CD4-positive, alpha-beta memory T cell (primary cell): Measurements from ENCODE around the gene C1orf56. TPM values are rescaled to one million over a fixed set of nuclear protein-coding genes. Genes with fewer than 3 reads are reported as not detected.

Experiments used
- CTCF ChIA-PET: fragments of 350-600 bp; sonication (Branson Sonifier 250); formaldehyde crosslinking; loops from one replicate; lab custom pipeline; 2021; ENCODE audit warnings: inconsistent platforms; ENCODE audit not compliant: partially characterized antibody; lab: Charles Lee
- POLR2A ChIA-PET: fragments of 350-600 bp; sonication (Branson Sonifier 250); formaldehyde crosslinking; loops from one replicate; lab custom pipeline; 2021; ENCODE audit not compliant: partially characterized antibody; lab: Charles Lee
- DNase-seq, 5 donors: peaks; one replicate each; pipeline versions ENCODE4 v3.0.0 to v3.0.0-alpha.2; 2020 to 2022; ENCODE audit warnings: mixed read lengths in 1 of 5
- H3K27ac ChIP-seq: one replicate; pipeline ENCODE4 v1.7.0; 2013; ENCODE audit warnings: low read depth, low read length
- H3K27me3 ChIP-seq: 2 replicates; pipeline ENCODE4 v1.7.0; 2013; ENCODE audit warnings: mild to moderate bottlenecking, low read length, moderate library complexity; ENCODE audit not compliant: insufficient read depth
- H3K36me3 ChIP-seq: 2 replicates; pipeline ENCODE4 v1.7.0; 2013; ENCODE audit warnings: mild to moderate bottlenecking, low read length, moderate library complexity; ENCODE audit not compliant: insufficient read depth
- H3K4me1 ChIP-seq: 2 replicates; pipeline ENCODE4 v1.7.0; 2013; ENCODE audit warnings: mild to moderate bottlenecking, low read length, moderate library complexity; ENCODE audit not compliant: insufficient read depth
- H3K4me3 ChIP-seq, 2 donors: one replicate each; pipeline ENCODE4 v1.7.0; 2013; ENCODE audit warnings: low read length in 2 of 2, mild to moderate bottlenecking in 1 of 2
- H3K9me3 ChIP-seq, 2 donors: one replicate each; pipeline ENCODE4 v1.7.0; 2013; ENCODE audit warnings: low read length in 2 of 2, control low read depth in 1 of 2; ENCODE audit not compliant: control insufficient read depth in 1 of 2
- H3K27ac Mint-ChIP-seq, 7 donors: one replicate each; pipeline ENCODE4 v1.8.0; 2020 to 2021; ENCODE audit warnings: mixed read lengths in 7 of 7, mild to moderate bottlenecking in 6 of 7, inconsistent platforms in 3 of 7, moderate library complexity in 3 of 7
- H3K27me3 Mint-ChIP-seq, 2 donors: one replicate each; pipeline ENCODE4 v1.8.0; 2020 to 2021; ENCODE audit warnings: mixed read lengths in 2 of 2
- H3K36me3 Mint-ChIP-seq, 2 donors: one replicate each; pipeline ENCODE4 v1.8.0; 2020 to 2021; ENCODE audit warnings: mixed read lengths in 2 of 2, inconsistent platforms in 1 of 2, mild to moderate bottlenecking in 1 of 2
- H3K4me1 Mint-ChIP-seq, 4 donors: one replicate each; pipeline ENCODE4 v1.8.0; 2020 to 2021; ENCODE audit warnings: mixed read lengths in 4 of 4, mild to moderate bottlenecking in 1 of 4
- H3K4me3 Mint-ChIP-seq, 8 donors: one replicate each; pipeline ENCODE4 v1.8.0; 2020 to 2021; ENCODE audit warnings: mixed read lengths in 8 of 8, mild to moderate bottlenecking in 7 of 8, moderate library complexity in 6 of 8, inconsistent platforms in 3 of 8
- H3K9me3 Mint-ChIP-seq, 8 donors: one replicate each; pipeline ENCODE4 v1.8.0; 2020 to 2021; ENCODE audit warnings: mixed read lengths in 8 of 8, mild to moderate bottlenecking in 5 of 8, inconsistent platforms in 3 of 8, moderate library complexity in 1 of 8
- intact Hi-C: fragments of 100-400 bp; cut with micrococcal nuclease; formaldehyde crosslinking; loops from one replicate; pipeline ENCODE4 v1.15.1; 2023
- polyA plus RNA-seq, 2 donors: library from polyadenylated mRNA; unstranded; fragments of 300-500 nt; fragmentation: Illumina TruSeq; gene quantifications; one replicate each; pipeline ENCODE4 v1.2.3, GENCODE V29; 2021
- total RNA-seq, 2 experiments: library from RNA; stranded (reverse); gene quantifications; one replicate each; pipeline ENCODE4 v1.2.3, GENCODE V29; 2021

The C1orf56 gene
- total and polyA plus RNA-seq, 4 experiments from 2014 or later: 1.4 to 3.6 (median 3.0) TPM

- Mint-ChIP-seq H3K4me3 (no peak overlapping the region), H3K4me1 (peaks cover 28 to 54% (median 40%) of the 10 kb centered on the region in 4 donors), H3K36me3 (peaks cover 9 to 25% of the 10 kb centered on the region in 2 donors), H3K9me3 (no peaks in the 10 kb centered on the region), H3K27ac (peak overlapping the region in 1 of 7 donors; percentile 43), H3K27me3 (no peaks in the 10 kb centered on the region)
- ChIA-PET POLR2A (interaction anchor here (0.6 to 1.0 kb wide), 3 partner anchors 40 to 442 kb away, joined by 3 read pairs; partner anchors contain the start of gene TNFAIP8L2), CTCF (interaction anchor here (1.6 to 4.9 kb wide), 3 partner anchors 12 to 142 kb away, joined by 5 to 18 read pairs (median 8); no protein-coding TSS in a partner anchor)
- Histone ChIP-seq H3K4me3 (no peak overlapping the region), H3K27ac (no peak overlapping the region), H3K9me3 (no peaks in the 10 kb centered on the region), H3K27me3 (no peaks in the 10 kb centered on the region), H3K36me3 (no peaks in the 10 kb centered on the region), H3K4me1 (peaks cover 25% of the 10 kb centered on the region)
- no peak for DNase-seq
- intact Hi-C loops: no loop called here
Measured at GRCh38 chr1:151012684-151013471, 34.7 kb upstream of the C1orf56 start.

DNA sequence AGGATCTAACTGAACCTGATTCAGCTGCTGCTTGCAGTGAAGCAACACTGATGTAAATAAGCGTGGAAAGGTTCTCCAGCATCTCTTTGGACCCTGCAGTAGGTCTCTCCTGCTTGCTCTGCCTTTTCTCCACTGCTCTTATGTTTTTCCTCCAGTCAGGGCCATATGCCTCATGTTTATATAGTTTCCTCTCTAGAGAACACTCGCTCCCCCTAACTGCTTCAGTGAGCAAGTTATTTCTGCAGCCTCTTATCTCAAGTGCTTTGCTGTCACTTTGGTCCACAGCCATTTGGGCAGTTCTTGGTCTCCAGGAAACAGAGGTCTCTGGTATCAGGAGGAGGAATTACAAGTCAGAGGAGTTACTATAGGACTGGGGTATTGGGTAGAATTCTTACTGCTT lies 34.0 kb upstream of the C1orf56 start:
- Mint-ChIP-seq H3K27me3 (no peaks in the 10 kb centered on the region), H3K36me3 (peaks cover 15 to 28% of the 10 kb centered on the region in 2 donors), H3K4me3 (no peak overlapping the region), H3K4me1 (peaks cover 25 to 48% (median 36%) of the 10 kb centered on the region in 4 donors), H3K27ac (peak overlapping the region in 3 of 7 donors; percentile 41 to 72 (median 43)), H3K9me3 (no peaks in the 10 kb centered on the region)
- CTCF ChIA-PET: interaction anchor here (0.6 to 2.9 kb wide), 2 partner anchors 18 to 399 kb away, joined by 3 to 8 read pairs; no protein-coding TSS in a partner anchor
- Histone ChIP-seq H3K4me1 (peaks cover 24% of the 10 kb centered on the region), H3K4me3 (no peak overlapping the region), H3K27ac (no peak overlapping the region), H3K9me3 (no peaks in the 10 kb centered on the region), H3K36me3 (no peaks in the 10 kb centered on the region), H3K27me3 (no peaks in the 10 kb centered on the region)
- POLR2A ChIA-PET: interaction anchor here (0.6 kb wide), 1 partner anchor 443 kb away, joined by 3 read pairs; no protein-coding TSS in a partner anchor
- DNase-seq: no peak
- intact Hi-C loops: no loop called here

DNA sequence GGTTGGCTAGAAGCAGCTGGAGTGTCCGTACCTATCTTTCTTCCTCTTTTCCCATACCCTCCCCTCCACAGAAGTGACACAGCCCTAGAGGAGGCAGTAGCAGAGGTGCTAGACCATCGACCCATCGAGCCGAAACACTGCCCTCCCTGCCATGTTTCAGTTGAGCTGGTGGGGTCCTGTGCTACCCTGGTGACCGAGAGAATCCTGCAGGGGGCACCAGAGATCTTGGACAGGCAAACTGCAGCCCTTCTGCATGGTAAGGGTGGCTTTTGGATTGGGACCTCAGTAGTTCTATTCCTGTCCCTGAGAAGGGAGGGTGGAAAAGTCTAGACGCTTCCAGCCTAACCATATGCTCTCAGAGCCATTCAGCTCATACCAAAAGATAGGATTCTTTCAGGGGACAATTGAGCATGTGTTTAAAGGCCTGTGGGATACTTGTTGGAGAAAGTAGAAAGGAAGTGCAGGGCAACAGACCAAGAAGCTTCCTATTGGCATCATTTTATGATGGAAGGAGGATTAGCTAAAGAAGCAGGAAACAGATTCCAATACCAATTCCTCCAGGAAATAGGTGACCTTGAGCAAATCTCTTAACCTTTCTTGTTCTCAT lies 22.9 kb upstream of the C1orf56 start:
- H3K27me3 ChIP-seq: no peaks in the 10 kb centered on the region
- ChIA-PET CTCF (interaction anchor here (0.5 to 5.5 kb wide), 42 partner anchors 9 to 341 kb away, joined by 3 to 90 read pairs (median 6); partner anchors contain the start of genes C1orf56, CDC42SE1, GABPB2 and MINDY1), POLR2A (interaction anchor here (0.9 to 14.5 kb wide), 8 partner anchors 18 to 132 kb away, joined by 3 to 218 read pairs (median 7); partner anchors contain the start of genes C1orf56, CDC42SE1, GABPB2 and MINDY1)
- no peaks in the 10 kb centered on the region for H3K9me3 ChIP-seq
- H3K36me3 ChIP-seq: peaks cover 16% of the 10 kb centered on the region
- H3K4me1 ChIP-seq: peaks cover 7% of the 10 kb centered on the region
- Mint-ChIP-seq H3K9me3 (no peaks in the 10 kb centered on the region), H3K4me3 (peak overlapping the region in 5 of 8 donors; percentile 22 to 65 (median 54)), H3K27me3 (no peaks in the 10 kb centered on the region), H3K36me3 (peaks cover 35 to 44% of the 10 kb centered on the region in 2 donors), H3K4me1 (peaks cover 5 to 11% (median 6%) of the 10 kb centered on the region in 4 donors), H3K27ac (peak overlapping the region; percentile 41 to 86 (median 73))
- H3K4me3 ChIP-seq: no peak overlapping the region
- intact Hi-C loops: loop anchor here (1.0 kb wide), 6 partner anchors 24 to 227 kb away; partner anchors contain the start of genes GABPB2, MLLT11 and TNFAIP8L2
- H3K27ac ChIP-seq: no peak overlapping the region
- peak; percentile 81 to 86 (median 85) for DNase-seq

GRCh38 chr1:151026460-151026859 lies 21.1 kb upstream of the C1orf56 start:
- Histone ChIP-seq H3K27me3 (no peaks in the 10 kb centered on the region), H3K4me3 (no peak overlapping the region), H3K27ac (no peak overlapping the region), H3K4me1 (peaks cover 7% of the 10 kb centered on the region), H3K36me3 (peaks cover 24% of the 10 kb centered on the region), H3K9me3 (no peaks in the 10 kb centered on the region)
- POLR2A ChIA-PET: interaction anchor here (0.7 to 14.5 kb wide), 4 partner anchors 27 to 73 kb away, joined by 3 to 218 read pairs (median 12); partner anchors contain the start of genes C1orf56, CDC42SE1, GABPB2 and MLLT11
- no peak for DNase-seq
- no peaks in the 10 kb centered on the region for H3K27me3 Mint-ChIP-seq
- no peak overlapping the region for H3K27ac Mint-ChIP-seq
- peaks cover 42 to 55% of the 10 kb centered on the region in 2 donors for H3K36me3 Mint-ChIP-seq
- peaks cover 5 to 11% (median 6%) of the 10 kb centered on the region in 4 donors for H3K4me1 Mint-ChIP-seq
- CTCF ChIA-PET: interaction anchor here (1.7 to 5.5 kb wide), 7 partner anchors 14 to 131 kb away, joined by 7 to 90 read pairs (median 44); partner anchors contain the start of genes C1orf56, CDC42SE1, GABPB2 and MLLT11
- H3K4me3 Mint-ChIP-seq: no peak overlapping the region
- H3K9me3 Mint-ChIP-seq: no peaks in the 10 kb centered on the region
- intact Hi-C loops: no loop called here

DNA sequence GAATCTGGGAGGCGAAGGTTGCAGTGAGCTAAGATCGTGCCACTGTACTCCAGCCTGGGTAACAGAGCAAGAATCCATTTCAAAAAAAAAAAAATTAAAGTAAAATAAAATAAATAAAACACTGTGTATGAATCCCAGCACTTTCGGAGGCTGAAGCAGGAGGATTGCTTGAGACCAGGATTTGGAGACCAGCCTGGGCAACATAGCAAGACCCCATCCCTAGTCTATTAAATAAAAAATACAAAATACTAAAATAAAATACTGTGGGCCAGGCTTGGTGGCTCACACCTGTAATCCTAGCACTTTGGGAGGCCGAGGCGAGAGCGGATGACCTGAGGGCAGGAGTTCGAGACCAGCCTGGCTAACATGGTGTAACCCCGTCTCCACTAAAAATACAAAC lies 15.4 kb upstream of the C1orf56 start:
- Mint-ChIP-seq H3K36me3 (peaks cover 44 to 56% of the 10 kb centered on the region in 2 donors), H3K27ac (no peak overlapping the region), H3K9me3 (no peaks in the 10 kb centered on the region), H3K27me3 (no peaks in the 10 kb centered on the region), H3K4me3 (no peak overlapping the region), H3K4me1 (peaks cover 0 to 6% (median 6%) of the 10 kb centered on the region in 4 donors)
- POLR2A ChIA-PET: interaction anchor here (0.6 to 14.5 kb wide), 2 partner anchors 21 to 99 kb away, joined by 3 to 218 read pairs; partner anchors contain the start of genes C1orf56, CDC42SE1 and MLLT11
- no peaks in the 10 kb centered on the region for H3K27me3 ChIP-seq
- CTCF ChIA-PET: interaction anchor here (0.7 to 1.7 kb wide), 3 partner anchors 8 to 124 kb away, joined by 3 to 8 read pairs (median 6); partner anchors contain the start of gene TNFAIP8L2
- H3K36me3 ChIP-seq: peaks cover 34% of the 10 kb centered on the region
- H3K4me1 ChIP-seq: no peaks in the 10 kb centered on the region
- no peak overlapping the region for H3K27ac ChIP-seq
- no peaks in the 10 kb centered on the region for H3K9me3 ChIP-seq
- intact Hi-C loops: no loop called here
- no peak for DNase-seq
- no peak overlapping the region for H3K4me3 ChIP-seq

- no peaks in the 10 kb centered on the region for H3K27me3 Mint-ChIP-seq
- Histone ChIP-seq H3K27me3 (no peaks in the 10 kb centered on the region), H3K4me1 (no peaks in the 10 kb centered on the region), H3K9me3 (no peaks in the 10 kb centered on the region), H3K4me3 (no peak overlapping the region), H3K27ac (no peak overlapping the region), H3K36me3 (peaks cover 25% of the 10 kb centered on the region)
- intact Hi-C loops: no loop called here
- no peak overlapping the region for H3K4me3 Mint-ChIP-seq
- H3K4me1 Mint-ChIP-seq: peaks cover 0 to 8% (median 6%) of the 10 kb centered on the region in 4 donors
- CTCF ChIA-PET: interaction anchor here (1.5 kb wide), 1 partner anchor 36 kb away, joined by 4 read pairs; no protein-coding TSS in a partner anchor
- POLR2A ChIA-PET: interaction anchor here (14.5 kb wide), 1 partner anchor 18 kb away, joined by 218 read pairs; the partner anchor contains the start of genes C1orf56, CDC42SE1 and MLLT11
- H3K36me3 Mint-ChIP-seq: peaks cover 29 to 37% of the 10 kb centered on the region in 2 donors
- DNase-seq: no peak
- H3K27ac Mint-ChIP-seq: peak overlapping the region in 5 of 7 donors; percentile 19 to 86 (median 66)
- no peaks in the 10 kb centered on the region for H3K9me3 Mint-ChIP-seq
Measured at GRCh38 chr1:151035167-151035566, 12.4 kb upstream of the C1orf56 start.
